Mucosa of stomach (tissue), 1 donor: ENCODE measurements around the gene ANO4.
"Not testable (repeated sequence)": the region's sequence is repeated elsewhere in the genome, so short reads cannot be mapped to it uniquely, and the experiment has no call there.

Experiments
- H3K27me3 ChIP-seq: one replicate; pipeline ENCODE4 v1.7.0; 2013; ENCODE audit warnings: mild to moderate bottlenecking, low read length; ENCODE audit not compliant: control insufficient read depth, insufficient read depth
- H3K36me3 ChIP-seq: one replicate; pipeline ENCODE4 v1.7.0; 2013; ENCODE audit warnings: low read length; ENCODE audit not compliant: control insufficient read depth, insufficient read depth
- H3K4me1 ChIP-seq: one replicate; pipeline ENCODE4 v1.7.0; 2013; ENCODE audit warnings: mild to moderate bottlenecking, low read length; ENCODE audit not compliant: control insufficient read depth, insufficient read depth
- H3K4me3 ChIP-seq: one replicate; pipeline ENCODE4 v1.7.0; 2013; ENCODE audit warnings: low read length
- H3K9ac ChIP-seq: one replicate; pipeline ENCODE4 v1.7.0; 2013; ENCODE audit warnings: mild to moderate bottlenecking, low read length, moderate library complexity
- H3K9me3 ChIP-seq: one replicate; pipeline ENCODE4 v1.7.0; 2013; ENCODE audit warnings: mild to moderate bottlenecking, low read length, moderate library complexity; ENCODE audit not compliant: control insufficient read depth
- donor health status: Pancreatic carcinoma.

ANO4 gene

DNA sequence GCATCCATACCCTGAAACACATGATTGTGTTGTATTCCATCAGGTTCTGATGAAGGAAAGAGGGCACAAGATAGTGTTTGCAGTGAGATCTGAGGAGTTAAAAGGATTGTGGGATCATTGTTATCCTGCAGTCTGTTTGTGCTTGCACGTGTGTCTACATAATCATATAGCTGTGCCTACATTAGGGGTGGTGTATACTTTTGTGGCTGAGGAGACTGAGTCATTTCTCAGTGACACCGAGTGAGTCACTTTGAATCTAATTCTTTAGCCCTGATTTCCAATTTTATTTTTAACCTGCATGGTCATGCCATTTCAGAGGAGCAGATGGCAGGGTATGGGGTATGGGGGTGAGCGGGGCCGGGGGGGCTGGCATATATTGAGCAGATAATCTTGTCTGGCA lies 133.2 kb downstream of the ANO4 start:
- H3K4me3 ChIP-seq, result no peak overlapping the region

DNA sequence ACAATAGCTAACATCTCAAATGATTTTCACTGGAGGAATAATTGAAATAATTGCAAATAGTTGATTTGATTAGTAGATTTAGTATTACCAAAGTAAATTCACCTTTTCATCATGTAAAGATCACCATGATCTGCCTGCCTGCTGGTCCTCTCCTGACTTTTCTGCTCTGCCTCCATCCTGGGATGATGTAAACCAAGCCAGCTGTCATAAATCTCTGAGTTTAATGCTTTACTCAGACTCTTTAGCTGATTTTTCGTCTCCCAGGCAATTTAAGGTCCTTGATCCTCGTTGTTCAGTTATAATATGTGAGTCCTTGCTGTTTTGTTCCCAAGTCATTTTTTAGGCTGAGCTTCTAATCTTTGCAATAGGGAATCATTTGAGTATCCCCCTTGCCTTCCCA lies 138.0 kb downstream of the ANO4 start:
- Histone ChIP-seq H3K9ac (no peak overlapping the region), H3K4me3 (no peak overlapping the region), H3K36me3 (no peaks in the 10 kb centered on the region), H3K9me3 (no peaks in the 10 kb centered on the region), H3K27me3 (no peaks in the 10 kb centered on the region), H3K4me1 (no peaks in the 10 kb centered on the region)

More for the DNA sequence above, 133.2 kb downstream of the ANO4 start:
- no peaks in the 10 kb centered on the region for H3K4me1 ChIP-seq
- H3K9ac ChIP-seq, result no peak overlapping the region
- no peaks in the 10 kb centered on the region for H3K27me3 ChIP-seq
- no peaks in the 10 kb centered on the region for H3K36me3 ChIP-seq
- no peaks in the 10 kb centered on the region for H3K9me3 ChIP-seq

DNA sequence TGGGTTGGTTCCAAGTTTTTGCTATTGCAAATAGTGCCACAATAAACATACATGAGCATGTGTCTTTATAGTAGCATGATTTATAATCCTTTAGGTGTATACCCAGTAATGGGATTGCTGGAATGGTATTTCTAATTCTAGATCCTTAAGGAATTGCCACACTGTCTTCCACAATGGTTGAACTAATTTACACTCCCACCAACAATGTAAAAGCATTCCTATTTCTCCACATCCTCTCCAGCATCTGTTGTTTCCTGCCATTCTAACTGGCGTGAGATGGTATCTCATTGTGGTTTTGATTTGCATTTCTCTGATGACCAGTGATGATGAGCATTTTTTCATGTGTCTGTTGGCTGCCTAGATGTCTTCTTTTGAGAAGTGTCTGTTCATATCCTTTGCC lies 139.0 kb downstream of the ANO4 start:
- H3K9ac ChIP-seq, H3K36me3 ChIP-seq, H3K4me3 ChIP-seq, H3K9me3 ChIP-seq, H3K4me1 ChIP-seq, H3K27me3 ChIP-seq: not testable (repeated sequence)

DNA sequence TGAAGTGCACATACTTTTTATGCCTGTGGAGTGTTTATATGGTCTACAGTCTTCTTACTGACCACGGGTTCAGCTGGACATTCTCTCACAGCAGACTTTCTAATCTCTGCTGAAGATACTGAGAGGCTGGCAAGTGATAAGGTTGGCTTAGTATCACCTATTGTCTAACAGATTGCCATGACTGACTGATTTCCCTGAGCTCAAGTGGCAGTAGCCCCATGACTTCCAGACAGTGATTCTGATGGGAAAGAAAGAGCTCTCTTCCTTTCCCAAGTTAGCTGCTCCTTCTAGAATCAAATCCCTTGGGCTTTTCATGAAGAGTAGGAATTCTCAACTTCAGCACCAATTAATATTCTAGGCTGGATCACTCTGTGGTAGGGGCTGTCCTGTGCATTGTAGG lies 141.4 kb downstream of the ANO4 start:
- H3K4me1 ChIP-seq, result no peaks in the 10 kb centered on the region
- no peaks in the 10 kb centered on the region for H3K36me3 ChIP-seq
- H3K9me3 ChIP-seq, result no peaks in the 10 kb centered on the region
- no peak overlapping the region for H3K4me3 ChIP-seq
- no peaks in the 10 kb centered on the region for H3K27me3 ChIP-seq
- no peak overlapping the region for H3K9ac ChIP-seq

DNA sequence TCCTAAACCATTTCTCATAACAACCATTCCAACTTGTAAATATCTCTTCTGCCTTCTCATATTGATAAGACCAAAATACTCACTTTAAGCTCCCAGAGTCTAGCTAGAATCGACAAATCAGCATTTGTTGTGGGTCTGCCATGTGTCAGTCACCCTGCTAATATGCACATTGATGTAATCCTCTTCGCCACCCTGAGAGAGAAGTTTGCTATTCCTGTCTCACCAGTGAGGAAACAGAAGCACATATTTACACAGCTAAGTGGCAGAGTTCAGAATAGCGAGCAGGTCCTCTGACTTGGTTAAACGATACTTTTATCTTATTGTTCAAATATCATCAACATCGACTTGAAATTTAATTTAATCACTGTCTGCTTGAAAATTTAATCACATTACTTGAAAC lies 142.1 kb downstream of the ANO4 start:
- Histone ChIP-seq H3K27me3 (no peaks in the 10 kb centered on the region), H3K4me1 (no peaks in the 10 kb centered on the region), H3K36me3 (no peaks in the 10 kb centered on the region), H3K9me3 (no peaks in the 10 kb centered on the region), H3K9ac (no peak overlapping the region), H3K4me3 (no peak overlapping the region)

DNA sequence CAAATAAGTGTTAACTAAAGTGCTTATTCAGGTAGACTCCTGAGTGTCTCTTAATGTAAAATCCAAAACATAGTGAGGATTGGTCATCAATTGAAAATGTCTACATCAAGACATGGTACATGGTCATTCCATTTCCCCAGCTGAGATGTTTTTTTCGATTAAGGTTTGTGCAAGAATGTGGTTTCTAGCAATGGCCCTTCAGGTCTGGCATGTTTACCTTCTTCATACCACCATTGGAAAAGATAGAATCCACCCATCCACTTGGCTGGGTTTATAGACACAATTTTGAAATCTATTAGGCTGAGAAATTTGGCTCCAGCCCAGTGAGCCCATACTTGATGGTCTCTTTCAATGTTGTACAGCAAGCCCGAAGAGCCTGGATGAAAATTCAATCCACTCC lies 145.9 kb downstream of the ANO4 start:
- Histone ChIP-seq H3K9ac (no peak overlapping the region), H3K4me1 (no peaks in the 10 kb centered on the region), H3K4me3 (no peak overlapping the region), H3K36me3 (no peaks in the 10 kb centered on the region), H3K9me3 (no peaks in the 10 kb centered on the region), H3K27me3 (no peaks in the 10 kb centered on the region)

DNA sequence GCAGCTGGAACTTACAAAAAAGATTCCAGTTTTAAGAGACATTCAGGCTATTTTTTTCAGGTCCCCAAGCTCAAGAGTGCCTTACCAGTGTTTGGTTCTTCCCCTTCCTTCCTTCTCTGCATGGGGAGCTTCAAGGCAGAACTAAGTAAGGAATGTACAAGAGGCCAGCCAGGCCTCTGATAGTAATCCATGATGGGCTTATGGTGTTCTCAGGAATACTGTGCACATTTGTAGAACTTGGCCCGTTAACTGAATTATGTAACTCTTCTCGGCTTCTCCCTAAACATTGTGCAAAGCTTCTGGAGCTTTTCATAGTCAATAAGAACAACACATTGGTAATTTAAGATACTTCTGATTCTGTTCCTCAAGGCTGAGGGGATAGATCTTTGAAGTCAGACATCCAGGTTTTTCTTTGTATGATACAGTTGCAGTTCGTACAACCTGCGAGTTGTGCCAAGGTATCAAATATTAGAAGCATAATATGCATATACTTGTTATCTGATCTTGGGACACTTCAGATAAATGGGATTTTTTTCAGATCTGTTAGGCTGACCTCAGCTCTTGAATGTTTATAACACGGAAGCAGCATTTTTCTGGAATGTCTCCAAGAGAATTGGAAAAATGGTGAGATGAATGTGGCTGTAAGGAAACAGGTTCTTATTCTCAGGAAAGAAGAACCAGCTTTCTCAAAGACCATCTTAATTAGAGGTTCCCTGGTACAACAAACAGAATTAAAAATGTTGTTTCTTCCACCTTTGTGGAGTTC lies 148.6 kb downstream of the ANO4 start:
- H3K36me3 ChIP-seq, result no peaks in the 10 kb centered on the region
- no peaks in the 10 kb centered on the region for H3K27me3 ChIP-seq
- H3K4me3 ChIP-seq, result no peak overlapping the region
- no peaks in the 10 kb centered on the region for H3K9me3 ChIP-seq
- H3K4me1 ChIP-seq, result no peaks in the 10 kb centered on the region
- no peak overlapping the region for H3K9ac ChIP-seq

DNA sequence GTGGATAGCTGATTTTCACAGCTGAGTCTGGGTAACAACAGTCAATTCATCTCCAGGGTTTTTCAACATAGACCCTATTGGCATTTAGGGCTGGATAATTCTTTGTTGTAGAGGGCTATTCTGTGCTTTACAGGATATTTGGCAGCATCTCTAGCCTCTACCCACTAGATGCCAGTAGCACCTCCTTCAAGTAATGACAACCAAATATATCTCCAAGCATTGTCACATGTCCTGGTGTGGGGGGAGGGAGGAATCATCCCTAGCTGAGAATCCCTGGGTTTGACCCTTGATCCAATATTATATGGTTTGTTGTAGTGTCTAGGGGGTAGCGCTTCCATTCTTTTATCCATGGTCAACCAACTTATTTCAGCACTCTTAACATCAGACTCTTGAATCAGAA lies 157.2 kb downstream of the ANO4 start:
- H3K9me3 ChIP-seq, result no peaks in the 10 kb centered on the region
- no peaks in the 10 kb centered on the region for H3K27me3 ChIP-seq
- no peaks in the 10 kb centered on the region for H3K4me1 ChIP-seq
- H3K36me3 ChIP-seq, result no peaks in the 10 kb centered on the region
- no peak overlapping the region for H3K4me3 ChIP-seq
- H3K9ac ChIP-seq, result no peak overlapping the region

DNA sequence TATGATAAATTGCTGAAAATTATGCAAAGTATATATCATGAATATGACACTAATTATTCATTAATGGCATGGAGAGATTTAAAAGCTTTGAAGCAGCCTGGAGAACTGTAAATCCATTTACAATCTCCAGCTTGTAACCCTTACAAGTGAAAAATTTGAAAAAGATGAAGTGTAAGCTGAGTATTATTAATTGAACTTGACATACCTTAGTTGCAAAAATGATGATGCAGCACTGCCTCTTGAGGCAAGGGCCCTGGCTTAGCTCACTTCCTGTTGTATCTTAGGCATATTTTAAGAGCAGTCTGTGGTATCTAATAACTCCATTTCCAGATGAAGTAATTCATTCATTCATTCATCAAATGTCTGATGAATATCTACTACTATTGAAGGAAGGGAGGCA lies 158.6 kb downstream of the ANO4 start:
- Histone ChIP-seq H3K9me3 (no peaks in the 10 kb centered on the region), H3K4me3 (no peak overlapping the region), H3K9ac (no peak overlapping the region), H3K36me3 (no peaks in the 10 kb centered on the region), H3K27me3 (no peaks in the 10 kb centered on the region), H3K4me1 (no peaks in the 10 kb centered on the region)

DNA sequence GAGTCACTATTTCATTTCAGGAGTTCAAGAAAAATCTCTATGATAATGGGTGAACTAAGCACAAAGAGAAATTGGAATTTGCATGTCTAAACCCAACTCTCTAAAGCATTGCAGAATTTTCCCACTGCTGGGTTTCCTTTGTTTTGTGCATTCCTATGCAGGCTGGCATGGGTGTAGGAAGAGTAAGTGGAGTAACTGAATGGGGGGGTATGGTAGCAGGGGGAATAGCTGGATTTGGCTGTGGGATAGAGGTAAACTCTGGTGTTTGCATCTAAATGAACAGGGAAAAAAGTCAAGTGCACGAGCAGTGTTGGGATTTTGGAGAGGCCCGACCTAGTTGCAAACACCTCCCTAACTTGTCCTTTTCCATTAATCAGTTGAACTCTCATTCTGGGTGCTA lies 159.1 kb downstream of the ANO4 start:
- H3K9ac ChIP-seq, result no peak overlapping the region
- no peaks in the 10 kb centered on the region for H3K36me3 ChIP-seq
- no peaks in the 10 kb centered on the region for H3K27me3 ChIP-seq
- H3K4me3 ChIP-seq, result no peak overlapping the region
- H3K9me3 ChIP-seq, result no peaks in the 10 kb centered on the region
- no peaks in the 10 kb centered on the region for H3K4me1 ChIP-seq

DNA sequence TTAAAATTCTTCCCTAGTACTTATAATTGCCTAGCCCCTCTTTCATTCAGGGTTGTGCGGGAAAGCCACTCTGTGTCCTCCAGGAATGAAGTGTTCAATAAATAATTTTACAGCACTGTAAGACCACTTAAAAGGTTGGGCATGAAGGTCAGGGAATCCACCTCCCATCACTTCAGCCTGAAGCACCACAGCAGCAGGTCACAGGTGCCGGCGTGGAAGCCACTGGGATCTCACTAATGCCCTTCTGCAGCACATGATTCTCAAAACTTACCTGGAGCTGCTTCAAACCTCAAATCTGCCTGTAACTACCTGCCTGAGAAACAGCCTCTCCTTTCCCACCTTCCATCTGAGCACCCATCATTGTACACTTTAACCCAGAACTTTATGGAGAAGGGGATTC lies 159.5 kb downstream of the ANO4 start:
- Histone ChIP-seq H3K27me3 (no peaks in the 10 kb centered on the region), H3K9ac (no peak overlapping the region), H3K9me3 (no peaks in the 10 kb centered on the region), H3K4me3 (no peak overlapping the region), H3K36me3 (no peaks in the 10 kb centered on the region), H3K4me1 (no peaks in the 10 kb centered on the region)

DNA sequence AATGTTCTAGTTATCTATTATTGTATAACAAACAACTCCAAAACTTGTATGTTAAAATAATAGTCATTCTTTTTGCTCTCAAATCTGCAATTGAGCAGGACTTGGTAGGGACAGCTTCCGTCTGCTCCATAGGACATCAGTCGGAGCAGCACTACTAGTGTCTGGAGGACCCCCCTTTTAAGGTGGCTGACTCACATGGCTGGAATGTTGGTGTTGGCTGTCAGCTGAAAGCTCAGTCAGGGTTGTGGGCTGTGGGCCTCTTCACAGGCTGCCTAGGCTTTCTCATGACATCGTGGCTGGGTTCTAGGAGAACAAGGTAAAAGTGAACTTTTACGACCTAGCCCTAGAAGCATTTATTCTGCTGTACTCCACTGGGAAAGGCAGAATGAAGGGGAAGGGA lies 160.6 kb downstream of the ANO4 start:
- no peaks in the 10 kb centered on the region for H3K36me3 ChIP-seq
- H3K9me3 ChIP-seq, result no peaks in the 10 kb centered on the region
- no peak overlapping the region for H3K9ac ChIP-seq
- no peak overlapping the region for H3K4me3 ChIP-seq
- H3K27me3 ChIP-seq, result no peaks in the 10 kb centered on the region
- H3K4me1 ChIP-seq, result no peaks in the 10 kb centered on the region

DNA sequence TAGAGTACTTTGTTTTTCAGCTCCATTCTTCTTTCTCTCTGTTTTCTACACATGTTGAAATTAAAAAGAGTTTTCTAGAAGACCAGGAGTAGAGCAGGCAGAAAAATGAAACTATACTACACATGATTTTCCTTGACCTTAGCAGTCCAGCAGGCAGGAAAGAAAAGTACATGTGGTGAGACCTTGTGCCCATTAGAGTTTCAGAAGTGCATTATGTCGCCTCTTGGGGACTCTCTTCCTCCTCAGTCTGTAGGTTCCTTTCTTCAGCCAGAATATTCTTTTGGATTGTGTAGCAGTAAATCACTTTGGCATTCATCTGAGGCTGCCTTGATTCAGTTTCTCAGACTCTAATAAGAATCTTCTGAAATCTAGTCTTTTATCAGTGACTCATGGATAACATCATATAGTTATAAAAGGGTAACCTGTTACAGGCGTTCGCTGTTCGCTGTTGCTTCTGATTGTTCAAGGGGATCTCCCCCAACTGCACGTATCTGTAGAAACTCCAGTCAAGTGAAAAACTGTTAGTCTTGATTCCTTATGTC lies 161.8 kb downstream of the ANO4 start:
- Histone ChIP-seq H3K4me3 (no peak overlapping the region), H3K27me3 (no peaks in the 10 kb centered on the region), H3K9ac (no peak overlapping the region), H3K9me3 (no peaks in the 10 kb centered on the region), H3K4me1 (no peaks in the 10 kb centered on the region), H3K36me3 (no peaks in the 10 kb centered on the region)
